Measurements from ENCODE around the gene ZSWIM6. TPM values are rescaled to one million over a fixed set of nuclear protein-coding genes. Genes with fewer than 3 reads are reported as not detected.
"Not testable (repeated sequence)": the region's sequence is repeated elsewhere in the genome, so short reads cannot be mapped to it uniquely, and the experiment has no call there.

ZSWIM6 gene
- polyA plus RNA-seq, 10 donors, result 6.7 to 10.8 (median 9.0) TPM

DNA sequence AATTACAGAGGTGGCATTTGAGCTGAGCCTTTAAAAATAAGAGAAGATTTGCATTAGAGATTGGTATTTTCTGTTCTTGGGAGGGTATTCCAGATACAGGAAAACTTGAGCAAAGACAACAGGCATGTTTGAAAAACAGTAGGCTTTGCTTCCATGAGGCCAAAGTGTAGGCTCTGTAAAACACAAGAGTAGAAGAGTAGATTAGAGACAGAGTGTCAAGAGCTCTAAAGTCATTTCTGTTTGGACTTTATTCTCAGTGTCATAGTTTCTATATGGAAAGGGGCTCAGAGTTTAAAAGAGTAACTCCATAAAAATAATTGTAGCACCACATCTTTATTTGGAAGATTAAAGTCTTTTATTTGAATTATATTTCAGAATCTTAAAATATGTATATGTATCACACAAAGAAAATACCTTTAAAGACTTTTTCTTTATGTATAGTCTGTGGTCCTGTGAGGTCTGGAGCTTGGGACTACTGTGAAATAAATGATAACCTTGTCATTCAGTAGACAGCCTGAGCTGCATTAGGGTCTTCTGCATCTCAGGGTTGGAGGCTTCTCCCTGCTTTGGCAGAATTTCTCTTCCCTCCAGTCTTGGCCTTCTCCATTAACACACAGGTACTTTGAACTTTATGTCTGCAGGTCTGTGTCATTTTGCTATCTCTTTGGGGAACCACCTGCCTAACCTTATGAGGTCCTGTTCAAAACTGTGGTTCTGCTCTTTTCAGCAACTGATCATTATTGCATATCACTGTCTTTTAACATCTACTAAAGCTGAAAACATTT, 73.6 kb downstream of the ZSWIM6 start:
- DNase-seq, result no peak

DNA sequence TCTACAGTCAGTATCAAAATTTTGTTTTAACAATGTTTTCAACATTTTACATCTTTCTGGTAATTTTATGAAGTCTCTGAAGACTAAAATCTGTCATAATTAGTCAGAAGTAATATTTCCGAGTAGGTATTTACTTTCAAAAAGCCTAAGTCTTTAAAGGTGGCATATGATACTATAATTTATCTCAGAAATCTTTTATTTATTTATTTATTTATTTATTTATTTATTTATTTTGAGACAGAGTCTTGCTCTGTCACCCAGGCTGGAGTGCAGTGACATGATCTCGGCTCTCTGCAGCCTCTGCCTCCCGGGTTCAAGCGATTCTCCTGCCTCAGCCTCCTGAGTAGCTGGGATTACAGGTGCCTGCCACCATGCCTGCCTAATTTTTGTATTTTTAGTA, 74.4 kb downstream of the ZSWIM6 start:
- not testable (repeated sequence) for DNase-seq

DNA sequence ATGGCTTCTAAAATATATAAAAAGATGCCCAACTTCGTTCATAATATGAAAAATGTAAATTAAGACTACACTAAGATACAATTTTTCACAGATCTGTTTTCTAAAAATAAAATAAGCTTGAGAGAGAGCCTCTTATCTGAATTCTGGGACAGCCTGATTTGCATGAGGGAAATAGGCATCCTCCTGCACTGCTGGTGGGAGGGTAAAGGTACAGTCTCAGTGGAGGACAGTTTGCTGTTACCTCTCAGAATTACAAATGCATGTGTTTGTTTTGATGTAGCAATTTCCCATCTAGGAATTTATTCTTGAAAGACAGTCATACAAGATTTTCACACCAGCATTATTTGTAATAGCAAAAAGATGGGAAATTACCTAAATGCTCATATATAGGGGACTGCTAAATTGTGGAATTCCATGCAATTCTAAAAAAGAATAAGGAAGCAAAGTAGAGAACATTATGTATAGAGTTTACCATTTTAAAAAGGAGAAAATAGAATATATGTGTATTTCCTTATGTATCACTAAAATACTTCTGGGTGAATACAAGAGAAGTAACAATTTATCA, 75.7 kb downstream of the ZSWIM6 start:
- DNase-seq, result no peak

DNA sequence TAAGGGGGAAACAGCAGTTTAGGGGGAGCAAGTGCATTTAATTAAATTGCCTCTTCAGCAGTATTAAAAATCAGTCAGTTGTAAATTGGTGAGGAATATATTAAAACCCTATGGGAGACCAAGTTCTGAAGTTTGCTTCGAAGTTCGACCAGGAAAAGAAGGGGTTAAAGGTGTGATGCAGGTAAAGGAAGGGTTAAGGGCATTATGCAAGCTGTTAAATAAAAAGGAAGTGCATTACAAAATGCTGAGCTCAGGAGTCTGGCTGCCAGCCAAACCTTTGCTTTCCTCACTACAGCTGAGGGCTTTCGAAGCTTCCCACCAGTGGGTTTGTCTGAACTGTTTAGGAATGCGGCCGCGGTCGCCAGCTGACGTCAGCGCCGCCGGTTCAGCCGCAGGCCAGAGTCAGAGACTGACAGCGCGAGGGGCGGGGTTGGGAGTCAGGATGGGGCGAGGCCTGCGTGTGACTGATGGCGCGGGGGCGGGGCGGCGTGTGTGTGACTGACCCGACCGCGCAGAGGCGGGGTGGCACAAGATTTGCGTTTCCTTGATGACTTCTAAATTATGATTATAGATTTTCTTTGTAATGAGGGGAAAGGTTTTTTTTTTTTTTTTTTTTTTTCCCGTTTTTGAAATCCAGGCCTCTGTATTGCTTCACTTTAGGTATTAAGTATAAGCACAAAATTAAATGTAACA, 76.6 kb downstream of the ZSWIM6 start:
- peak; percentile 99 to 100 (median 99) for DNase-seq

DNA sequence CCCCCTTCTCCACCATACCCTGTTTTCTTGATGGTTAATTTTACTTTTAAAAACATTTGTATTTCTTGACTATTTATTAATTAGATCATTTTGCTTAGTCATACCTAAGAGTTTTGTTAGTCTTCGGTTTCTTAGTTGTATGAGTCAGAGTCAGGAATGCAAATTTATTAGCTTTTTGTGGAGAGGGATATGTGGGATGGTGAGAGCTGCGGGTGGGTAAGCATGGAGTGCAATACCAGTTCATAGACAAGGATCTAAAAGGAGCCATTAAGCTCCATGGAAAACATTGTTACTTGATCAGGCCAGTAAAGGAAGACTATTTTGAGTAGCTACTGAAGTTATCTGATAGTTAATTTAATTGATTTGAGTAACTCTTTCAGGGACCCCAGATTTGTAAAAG, 77.5 kb downstream of the ZSWIM6 start:
- DNase-seq, result peak in 1 of 3 donors; percentile 87

DNA sequence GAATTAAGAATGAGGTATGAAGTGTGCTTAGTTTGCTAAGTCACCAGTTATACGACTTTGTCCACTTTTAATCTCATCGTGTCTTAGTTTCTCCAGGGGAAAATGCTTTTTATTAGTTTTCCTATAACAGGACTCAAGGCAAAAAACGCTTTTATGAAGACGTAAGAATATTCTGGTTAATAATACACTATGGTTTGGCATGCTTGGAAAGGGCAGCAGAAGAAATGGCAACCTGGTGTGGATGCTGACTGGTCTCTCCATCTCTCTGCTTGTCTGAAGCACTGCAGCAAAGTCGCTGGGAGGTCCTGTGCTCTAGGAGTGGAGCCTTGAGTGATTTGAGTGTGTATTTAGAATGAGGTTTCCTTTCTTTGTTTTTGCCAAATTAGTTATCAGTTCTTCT, 78.8 kb downstream of the ZSWIM6 start:
- DNase-seq, result no peak

DNA sequence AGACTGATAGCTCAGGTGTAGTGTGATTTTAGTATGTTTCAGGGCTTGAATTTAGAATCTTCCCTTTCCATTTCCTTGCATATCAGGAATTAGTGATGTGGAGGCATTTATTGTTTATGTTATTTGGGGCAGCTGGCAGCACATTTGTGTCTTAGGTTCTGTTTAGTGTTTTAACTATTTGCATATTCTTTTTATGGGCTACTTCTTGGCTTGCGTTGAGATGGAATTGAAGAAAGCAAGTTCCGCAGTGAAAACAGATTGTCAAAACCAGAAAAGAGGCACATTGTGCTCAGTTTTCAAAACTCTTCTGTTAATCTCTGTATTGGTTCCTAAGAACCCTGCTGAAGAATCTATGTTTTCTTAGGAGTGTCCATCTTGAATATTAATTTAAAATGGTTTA, 80.3 kb downstream of the ZSWIM6 start:
- no peak for DNase-seq

DNA sequence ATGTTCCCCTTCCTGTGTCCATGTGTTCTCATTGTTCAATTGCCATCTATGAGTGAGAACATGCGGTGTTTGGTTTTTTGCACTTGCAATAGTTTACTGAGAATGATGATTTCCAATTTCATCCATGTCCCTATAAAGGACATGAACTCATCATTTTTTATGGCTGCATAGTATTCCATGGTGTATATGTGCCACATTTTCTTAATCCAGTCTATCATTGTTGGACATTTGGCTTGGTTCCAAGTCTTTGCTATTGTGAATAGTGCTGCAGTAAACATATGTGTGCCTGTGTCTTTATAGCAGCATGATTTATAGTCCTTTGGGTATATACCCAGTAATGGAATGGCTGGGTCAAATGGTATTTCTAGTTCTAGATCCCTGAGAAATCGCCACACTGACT, 81.1 kb downstream of the ZSWIM6 start:
- not testable (repeated sequence) for DNase-seq

DNA sequence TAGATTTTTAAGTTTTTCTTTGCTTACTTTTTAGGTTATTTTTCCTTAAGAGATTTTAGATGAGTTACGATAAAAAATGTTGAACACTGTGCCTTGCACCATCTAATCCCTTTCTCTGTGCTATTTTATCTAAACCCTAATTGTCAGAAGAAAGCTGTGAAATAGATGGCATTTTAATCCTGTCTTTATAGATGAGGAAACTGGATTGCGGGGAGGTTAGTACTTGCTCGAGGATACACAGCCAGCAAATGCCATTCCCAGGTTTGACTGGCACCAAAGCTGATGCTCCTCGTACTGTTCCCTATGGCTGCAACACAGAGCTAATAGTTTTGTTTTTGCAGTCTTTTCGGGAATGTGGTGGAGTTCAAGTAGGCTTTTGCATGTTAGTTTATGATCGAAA, 82.7 kb downstream of the ZSWIM6 start:
- no peak for DNase-seq

DNA sequence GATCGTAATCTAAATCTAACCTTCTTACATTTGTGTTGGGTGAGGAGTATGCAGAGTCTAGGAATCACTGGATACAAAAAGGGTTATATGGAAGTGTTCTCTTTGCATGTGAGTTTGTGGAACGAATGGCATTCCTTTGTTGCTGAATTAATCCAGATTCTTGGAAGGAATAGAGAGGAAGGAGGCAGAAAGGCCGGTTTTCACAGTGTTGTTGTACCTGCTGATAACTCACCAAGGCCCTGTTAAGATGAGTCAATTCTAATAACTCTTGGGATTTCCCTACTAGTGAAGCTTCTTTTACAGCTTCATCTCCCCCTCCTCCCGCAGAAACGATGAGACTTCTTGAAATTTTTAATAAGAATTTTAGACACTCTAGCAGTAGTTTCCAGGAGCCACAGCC, 84.0 kb downstream of the ZSWIM6 start:
- no peak for DNase-seq

DNA sequence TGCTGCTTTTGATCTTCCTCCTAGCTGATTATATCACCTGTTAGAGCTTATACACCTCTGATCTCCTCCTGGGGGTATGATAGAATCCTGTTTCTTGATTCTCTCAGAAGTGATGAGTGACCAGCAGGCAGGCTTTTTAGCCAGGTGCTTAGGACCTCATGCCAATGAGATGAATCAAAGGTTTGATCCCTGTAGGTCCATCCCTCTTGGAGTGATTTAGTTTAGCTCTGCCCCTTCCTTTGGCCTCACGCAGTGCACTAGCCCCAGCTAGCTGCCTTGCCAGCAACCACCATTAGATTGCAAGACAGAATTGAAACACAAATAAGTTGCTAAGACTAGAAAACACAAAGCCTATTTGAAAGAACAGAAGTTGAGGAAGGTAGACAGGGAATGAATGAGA, 84.4 kb downstream of the ZSWIM6 start:
- DNase-seq, result no peak

DNA sequence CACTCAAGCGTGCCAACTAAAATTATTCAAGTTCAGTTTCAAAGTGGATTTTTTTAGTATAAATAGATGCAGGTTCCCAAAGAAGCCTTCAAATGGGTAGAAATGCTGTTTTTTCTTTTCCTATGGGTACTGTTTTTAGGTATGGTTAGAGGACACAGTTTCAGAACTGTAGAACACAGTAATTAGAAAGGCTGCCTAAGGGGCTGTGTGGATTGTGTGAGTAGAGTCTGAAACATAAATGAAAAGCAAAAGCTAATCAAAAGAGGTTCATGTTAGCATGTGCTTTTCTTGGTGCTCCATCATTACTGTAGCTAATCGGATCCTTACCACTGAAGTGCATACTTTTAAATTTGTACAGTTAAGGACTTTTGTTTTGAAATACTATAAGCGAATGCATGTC, 85.3 kb downstream of the ZSWIM6 start:
- DNase-seq, result no peak

DNA sequence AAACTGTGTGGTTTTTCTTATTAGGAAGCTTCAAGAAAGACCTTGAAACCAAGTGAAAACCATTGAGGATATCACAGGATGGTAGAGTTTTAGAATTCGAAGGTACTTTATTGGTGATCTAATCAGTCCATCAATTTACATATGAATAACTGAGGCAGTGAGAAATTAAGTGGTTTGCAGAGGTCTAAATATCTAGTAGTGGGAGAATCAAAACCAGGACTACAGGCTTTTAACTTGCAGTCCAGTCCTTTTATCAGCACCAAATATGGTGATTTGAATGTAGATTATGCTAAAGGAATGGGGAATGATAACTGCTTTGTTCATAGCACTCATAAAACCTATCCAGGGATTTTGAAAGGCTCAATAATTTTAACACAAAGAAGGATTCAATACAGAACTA, 85.8 kb downstream of the ZSWIM6 start:
- DNase-seq, result no peak

DNA sequence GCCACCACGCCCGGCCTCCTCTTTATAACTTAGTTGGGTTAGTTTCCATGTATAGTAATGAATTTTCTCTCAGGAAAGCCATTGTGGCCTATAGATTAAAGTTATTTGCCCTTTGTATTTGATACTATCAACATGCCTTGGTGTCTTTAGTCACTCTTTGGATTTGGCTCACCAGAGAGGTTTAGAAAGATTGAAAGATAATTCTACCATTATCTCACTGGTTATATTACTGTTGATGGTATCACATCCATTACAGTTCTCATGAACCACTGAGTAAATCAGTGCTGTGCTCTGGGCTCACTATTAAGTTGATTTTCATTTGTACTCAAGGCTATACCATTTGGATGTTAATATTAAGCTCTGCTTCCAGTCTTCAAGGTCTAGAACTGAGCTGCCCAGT, 87.0 kb downstream of the ZSWIM6 start:
- no peak for DNase-seq

DNA sequence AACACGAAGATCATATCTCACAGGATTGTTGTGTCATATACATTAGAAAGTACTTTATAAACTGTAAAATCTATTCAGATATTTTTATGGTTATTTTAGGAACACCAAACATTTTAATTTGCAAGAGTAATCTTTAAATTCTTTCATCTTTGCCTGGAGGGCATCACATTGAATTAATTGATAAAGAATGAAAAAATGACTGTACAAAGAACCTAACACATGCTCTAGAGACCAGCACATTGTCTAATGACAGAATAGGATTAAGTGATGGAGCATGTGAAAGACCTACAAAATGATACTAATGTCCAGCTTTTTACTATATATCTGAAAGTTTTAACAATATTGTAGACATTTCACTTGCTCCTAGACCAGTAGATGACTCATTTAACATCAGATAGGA, 88.0 kb downstream of the ZSWIM6 start:
- DNase-seq, result no peak

DNA sequence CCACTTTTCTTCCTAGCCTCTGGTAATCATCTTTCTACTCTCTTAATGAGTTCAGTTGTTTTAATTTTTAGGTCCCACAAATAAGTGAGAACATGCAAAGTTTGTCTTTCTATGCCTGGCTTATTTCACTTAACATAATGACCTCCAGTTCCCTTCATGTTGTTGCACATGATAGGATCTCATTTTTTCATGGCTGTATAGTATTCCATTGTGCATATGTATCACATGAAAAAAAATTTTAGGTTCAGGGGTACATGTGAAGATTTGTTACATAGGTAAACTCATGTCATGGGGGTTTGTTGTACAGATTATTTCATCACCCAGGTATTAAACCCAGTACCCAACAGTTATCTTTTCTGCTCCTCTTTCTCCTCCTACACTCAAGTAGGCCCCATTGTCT, 89.2 kb downstream of the ZSWIM6 start:
- not testable (repeated sequence) for DNase-seq

DNA sequence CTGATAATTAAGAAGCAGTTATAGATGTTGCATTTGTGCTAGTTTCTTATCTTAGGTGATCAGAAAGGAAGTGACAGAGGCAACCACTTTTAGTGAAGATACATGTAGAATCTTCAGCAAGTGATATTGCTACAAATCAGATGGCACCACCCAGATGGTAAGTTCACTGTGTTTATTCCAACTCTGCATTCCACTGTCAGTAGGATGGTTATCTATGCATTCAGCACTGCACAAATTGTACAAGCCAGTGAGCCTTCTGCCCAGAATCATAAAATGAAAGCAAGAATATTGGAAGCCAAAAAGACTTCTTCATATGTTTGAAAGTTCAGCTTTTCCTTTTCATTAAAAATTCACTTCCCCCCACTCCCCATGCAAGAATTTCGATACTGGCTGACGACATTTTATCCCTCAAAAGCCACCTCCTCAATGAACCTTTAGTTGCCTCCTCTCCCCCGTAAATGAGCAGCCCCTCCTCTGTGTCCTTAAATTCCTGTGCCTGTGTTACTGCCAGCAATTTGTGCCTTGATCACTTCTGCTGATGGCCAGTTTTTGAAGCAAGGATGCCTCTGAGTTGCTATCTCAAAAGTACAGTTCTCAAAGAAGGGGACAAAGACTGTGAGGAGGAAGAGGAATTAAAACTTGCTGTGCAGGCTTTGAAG, 91.6 kb downstream of the ZSWIM6 start:
- DNase-seq, result peak in 1 of 3 donors; percentile 24

DNA sequence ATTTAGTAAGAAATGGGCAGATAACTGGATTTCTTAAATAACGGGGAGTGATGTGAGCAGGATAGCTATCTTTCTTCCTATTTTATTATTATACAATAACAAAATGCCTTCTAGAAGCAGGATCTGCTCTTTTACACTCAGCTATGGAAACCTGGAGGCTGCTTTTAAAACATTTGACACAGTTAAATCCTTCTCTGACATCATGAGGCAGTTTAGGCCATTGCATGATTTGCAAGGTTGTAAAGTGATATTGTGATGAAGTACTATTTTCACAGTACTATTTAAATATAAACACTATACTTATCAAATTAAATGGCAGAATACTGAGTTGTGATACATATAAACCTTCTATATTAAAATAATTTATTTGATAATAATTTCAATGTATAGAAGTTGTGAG, 93.9 kb downstream of the ZSWIM6 start:
- no peak for DNase-seq

DNA sequence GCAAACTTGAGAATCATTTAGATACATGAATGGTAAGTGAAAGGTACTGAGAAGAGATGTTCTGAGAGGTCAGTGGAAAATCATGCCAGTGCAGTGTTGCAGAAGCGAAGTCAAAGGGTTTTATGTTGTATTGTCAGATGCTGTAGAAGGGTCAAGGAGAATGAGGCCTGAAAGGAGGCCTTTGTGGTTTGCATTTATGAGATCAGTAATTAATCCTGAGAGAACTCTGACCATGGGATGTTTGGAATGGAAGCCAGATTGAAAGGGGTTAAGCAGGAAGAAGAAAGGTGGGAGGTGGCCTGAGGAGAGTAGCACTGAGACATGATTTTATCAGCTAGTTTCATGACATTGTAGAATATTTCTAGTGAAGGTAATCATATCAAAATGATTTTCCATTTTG, 97.8 kb downstream of the ZSWIM6 start:
- DNase-seq, result no peak

DNA sequence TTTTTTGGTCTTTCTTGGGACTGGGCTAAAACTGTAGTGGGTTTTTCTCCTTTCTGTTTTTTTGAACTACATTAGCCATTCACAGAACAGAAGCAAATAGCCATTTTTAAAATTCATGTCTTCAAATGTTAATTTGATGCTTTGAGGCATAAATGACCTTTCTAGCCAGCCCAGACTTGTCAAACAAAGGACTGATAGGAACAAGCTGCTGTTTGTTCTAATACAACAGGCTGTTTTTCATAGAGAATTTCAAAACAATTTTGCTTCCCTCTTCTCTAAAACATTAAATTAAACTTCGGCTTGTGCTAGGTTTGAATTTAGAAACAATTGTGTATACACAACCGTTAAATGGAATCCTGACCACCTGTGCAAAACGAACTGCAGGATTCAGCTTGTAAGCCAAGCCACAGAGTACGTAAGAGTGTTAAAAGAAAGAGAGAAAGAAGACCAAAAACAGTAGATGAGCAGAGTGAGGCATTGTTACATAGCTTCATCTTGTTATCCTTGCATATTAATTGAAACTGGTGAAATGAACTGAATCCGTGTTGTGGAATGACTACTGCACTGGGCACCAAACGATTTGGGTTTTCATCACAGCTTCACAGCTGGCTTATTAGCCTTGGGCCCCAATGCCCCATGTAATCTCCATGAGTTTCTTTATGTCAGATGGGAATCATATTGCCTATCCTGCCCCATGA, 100.0 kb downstream of the ZSWIM6 start:
- no peak for DNase-seq

DNA sequence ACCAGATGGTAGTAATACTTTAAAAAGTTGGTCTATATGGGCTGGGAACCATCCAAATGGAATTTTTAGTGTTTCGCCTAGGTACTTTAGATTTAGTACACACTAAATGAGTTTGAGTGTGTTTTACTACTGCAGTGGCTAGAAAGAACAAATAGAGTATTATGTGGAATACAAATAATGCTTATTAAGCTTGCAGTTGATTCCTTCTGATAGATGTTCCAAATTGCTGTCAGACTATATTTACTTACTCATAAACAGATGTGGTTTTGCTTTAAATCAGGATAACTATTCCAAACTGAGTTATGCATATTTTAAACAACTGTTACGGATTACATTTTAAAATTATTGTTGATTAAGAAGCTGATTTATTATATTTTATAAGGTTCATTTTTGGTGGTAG, 103.3 kb downstream of the ZSWIM6 start:
- DNase-seq, result no peak

Data from muscle of back (tissue), 11 donors.